G401.6 (cell line): ENCODE data around the gene CCZ1.
A peak's percentile ranks its signal among the peaks of the same experiment; 100 is the strongest.
"Not testable (repeated sequence)": the region's sequence is repeated elsewhere in the genome, so short reads cannot be mapped to it uniquely, and the experiment has no call there.

ENCODE experiments used
- FAIRE-seq: peaks from 2 replicates; lab custom pipeline; 2012; peaks lifted over from hg19 to GRCh38; lab: Jason Lieb, UNC

Gene CCZ1

DNA sequence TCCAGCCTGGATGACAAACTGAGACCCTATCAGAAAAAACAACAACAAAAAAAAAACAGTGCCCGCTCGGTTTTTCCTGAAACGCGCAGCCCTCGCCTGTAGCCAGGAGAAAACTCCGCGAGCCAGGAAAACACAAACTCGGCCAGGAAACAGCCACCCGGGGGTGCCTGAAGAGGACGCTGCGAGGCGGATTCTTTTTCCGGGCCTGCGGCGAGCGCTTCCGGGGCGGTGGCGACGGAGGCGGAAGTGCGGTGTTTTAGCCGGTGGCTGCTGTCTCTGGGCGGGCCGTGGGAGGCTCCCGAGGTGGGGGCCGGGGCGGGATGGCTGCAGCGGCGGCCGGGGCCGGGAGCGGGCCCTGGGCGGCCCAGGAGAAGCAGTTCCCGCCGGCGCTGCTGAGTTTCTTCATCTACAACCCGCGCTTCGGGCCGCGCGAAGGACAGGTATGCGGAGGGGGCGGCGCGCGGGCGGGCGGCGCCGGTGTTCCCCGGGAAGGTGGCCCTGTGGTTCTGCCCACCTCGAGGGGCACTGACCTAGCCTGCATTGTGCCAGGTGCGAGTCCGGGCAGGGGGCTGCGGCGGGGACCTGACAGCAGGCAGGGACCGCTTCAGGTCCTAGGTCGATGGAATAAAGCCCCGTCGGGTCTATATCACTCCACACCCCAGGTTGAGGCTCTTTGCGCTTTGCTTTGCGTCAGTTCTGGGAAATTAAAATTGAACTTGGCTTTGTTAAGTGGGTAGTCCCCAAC, at the start of gene CCZ1:
Gene CCZ1, plus strand, starts transcription at position 254 of the 745 bp plus-strand sequence. Its CDS starts 67 bp downstream, at position 321.
- peak; percentile 39 for FAIRE-seq

DNA sequence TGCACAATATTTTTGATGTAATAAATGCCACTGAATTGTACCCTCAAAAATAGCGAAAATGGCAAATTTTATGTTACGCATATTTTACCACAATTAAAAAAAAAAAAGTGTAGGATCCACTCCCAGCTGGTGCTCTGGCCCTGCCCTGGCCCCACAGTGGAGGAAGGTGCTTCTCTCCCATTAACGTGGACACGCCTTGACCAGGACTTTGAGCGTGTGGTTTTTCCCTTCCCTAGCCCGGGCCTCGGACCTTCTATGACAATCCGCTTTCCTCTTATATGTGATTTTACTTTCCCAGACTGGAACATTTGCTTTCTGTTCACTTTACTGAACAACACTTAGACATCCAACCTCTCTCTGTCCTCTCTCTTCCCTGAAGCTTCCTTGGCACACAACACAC, 47.6 kb upstream of the CCZ1 start:
- no peak for FAIRE-seq

DNA sequence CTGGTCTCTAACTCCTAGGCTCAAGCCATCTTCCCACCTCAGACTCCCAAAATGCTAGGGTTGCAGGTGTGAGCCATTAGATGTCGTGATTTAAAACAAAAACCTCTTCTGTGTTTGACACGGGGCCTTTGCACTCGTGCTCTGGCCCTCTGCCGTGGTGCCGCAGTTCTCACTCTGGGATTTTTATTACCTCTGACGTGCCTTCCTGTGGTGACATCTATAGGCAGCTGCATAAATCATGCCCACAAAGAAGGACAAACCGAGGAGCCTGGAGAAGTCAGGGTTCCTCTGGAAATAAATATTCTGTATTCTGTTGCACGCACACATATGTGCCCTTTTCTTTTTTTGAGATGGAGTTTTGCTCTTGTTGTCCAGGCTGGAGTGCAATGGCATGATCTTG, 43.8 kb upstream of the CCZ1 start:
- FAIRE-seq, result no peak

DNA sequence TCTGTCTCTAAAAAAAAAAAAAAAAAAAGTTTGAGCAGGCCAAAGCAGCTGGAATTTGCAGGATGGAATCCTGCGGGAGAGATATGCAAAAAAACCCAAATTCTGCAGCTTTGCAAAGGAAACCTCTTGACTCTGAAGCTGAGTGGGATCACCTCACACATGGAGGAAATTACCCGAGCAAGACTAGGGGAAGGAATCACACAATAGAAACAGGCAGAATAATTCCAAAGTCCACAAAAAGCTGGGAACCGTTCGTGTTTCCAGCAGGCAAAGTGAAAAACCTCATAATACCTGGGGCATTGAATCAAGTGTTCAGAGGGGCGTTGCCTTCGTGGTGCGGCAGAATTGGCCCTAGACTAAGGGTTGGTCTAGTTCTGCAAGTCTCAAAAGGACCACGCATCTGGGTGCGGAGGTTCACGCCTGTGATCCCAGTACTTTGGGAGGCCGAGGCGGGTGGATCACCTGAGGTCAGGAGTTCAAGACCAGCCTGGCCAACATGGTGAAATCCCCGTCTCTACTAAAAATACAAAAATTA, 41.4 kb upstream of the CCZ1 start:
- FAIRE-seq, result not testable (repeated sequence)

DNA sequence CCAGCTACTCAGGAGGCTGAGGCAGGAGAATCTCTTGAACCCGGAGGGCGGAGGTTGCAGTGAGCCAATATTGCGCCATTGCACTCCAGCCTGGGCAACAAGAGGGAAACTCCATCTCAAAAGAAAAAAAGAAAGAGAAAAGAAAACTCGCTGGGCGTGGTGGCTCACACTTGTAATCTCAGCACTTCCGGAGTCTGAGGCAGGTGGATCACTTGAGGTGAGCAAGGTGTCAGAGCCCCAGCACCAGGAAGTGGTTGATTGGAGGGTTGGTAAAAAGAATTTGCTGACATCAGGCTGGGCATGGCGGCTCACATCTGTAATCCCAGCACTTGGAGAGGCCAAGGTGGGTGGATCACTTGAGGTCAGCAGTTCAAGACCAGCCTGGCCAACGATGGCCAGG, 40.0 kb upstream of the CCZ1 start:
- FAIRE-seq, result not testable (repeated sequence)

DNA sequence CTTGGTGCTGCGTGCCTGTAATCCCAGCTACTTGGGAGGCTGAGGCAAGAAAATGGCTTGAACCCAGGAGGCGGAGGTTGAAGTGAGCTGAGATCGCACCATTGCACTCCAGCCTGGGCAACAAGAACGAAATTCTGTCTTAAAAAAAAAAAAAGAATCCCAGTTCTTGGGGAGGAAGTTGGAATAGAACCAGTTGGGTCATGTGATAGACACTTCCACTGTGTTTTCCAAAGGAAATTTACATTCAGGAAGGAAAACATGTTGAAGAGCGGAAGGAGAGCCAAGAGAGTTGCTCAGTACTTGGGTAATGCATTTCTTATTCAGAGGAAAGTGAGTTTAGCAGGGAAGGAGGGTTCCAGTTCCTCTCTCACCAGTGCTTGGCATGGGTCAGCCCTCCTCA, 37.3 kb upstream of the CCZ1 start:
- not testable (repeated sequence) for FAIRE-seq

DNA sequence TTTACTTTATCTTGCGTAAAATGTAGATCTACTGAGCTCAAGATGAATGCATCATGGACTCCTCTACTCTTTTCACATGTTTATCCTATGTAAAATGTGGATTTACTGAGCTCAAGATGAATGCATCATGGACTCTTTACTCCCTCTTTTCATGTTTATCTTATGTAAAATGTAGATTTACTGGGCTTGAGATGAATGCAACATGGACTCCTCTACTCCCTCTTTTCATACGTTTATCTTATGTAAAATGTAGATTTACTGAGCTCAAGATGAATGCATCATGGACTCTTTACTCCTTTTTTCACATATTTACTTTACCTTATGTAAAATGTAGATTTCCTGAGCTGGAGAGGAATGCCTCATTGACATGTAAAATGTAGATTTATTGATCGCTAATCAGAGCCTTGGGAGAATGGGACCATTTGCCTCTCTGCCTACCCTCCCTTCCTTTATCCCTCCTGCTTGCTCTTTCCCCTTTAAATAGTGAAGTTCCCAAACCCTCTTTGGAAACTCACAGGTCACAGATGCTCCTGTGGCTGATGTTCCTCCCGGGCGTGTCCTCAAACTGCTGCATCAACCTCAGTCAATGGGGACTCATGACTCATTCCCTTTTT, 35.7 kb upstream of the CCZ1 start:
- not testable (repeated sequence) for FAIRE-seq

DNA sequence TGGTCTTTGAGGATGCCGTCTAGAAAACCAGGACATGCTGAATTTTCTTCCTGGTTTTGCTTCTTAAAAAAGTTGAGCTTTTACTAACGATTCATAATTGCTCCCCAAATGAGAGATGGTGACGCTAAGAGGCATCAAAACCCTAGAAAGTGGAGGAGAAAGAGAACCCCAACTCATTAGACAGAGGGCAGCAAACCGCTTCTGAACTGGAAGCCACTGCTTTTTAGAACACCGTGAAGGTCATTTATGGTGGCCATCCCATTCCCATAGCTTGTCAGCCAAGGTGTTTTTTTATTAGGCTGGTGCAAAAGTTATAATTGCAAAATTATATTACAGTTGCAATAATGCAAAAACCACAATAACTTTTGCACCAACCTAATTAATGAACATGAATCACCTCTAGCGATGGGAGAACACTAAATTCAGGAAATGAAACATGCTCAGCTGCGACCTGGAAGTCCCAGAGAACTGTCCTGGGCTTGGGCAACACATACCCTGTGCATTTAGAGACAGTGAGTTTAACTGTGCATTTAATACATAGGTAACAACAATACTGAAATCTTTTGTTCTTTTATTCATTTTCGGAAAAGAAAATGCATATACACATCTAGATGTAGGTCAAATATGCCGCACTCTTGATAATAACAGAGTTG, 33.1 kb upstream of the CCZ1 start:
- FAIRE-seq, result not testable (repeated sequence)

DNA sequence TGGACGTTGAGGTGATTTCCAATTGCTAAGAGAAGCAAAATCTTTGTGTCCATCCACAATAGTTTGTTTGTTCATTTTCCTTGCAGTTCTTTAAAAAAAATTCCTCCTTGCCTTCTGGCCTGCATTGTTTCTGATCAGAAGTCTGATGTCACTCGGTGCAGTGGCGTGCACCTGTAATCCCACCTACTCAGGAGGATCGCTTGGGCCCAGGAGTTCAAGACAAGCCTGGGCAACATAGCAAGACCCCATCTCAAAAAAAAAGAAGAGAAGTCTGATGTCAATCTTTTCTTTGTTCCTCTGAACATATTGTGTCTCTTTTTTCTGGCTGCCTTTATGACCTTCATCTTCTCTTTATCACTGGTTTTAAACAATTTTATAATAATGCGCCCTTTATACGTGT, 31.5 kb upstream of the CCZ1 start:
- FAIRE-seq, result no peak

DNA sequence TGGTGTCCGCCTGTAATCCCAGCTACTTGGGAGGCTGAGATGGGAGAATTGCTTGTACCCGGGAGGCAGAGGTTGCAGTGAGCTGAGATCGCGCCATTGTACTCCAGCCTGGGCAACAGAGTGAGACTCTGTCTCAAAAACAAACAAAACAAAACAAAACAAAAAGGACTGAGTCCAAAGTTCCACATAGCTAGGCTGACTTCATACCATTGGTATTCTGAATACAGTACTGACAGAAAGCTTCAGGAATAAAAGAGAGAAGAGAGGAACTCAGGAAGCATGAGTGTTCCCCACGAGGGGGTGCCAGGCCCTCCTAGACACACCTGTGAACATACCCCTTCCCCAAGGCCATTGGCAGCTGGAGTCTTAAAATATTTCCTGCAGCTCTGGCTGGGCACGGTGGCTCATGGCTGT, 29.6 kb upstream of the CCZ1 start:
- FAIRE-seq, result not testable (repeated sequence)

DNA sequence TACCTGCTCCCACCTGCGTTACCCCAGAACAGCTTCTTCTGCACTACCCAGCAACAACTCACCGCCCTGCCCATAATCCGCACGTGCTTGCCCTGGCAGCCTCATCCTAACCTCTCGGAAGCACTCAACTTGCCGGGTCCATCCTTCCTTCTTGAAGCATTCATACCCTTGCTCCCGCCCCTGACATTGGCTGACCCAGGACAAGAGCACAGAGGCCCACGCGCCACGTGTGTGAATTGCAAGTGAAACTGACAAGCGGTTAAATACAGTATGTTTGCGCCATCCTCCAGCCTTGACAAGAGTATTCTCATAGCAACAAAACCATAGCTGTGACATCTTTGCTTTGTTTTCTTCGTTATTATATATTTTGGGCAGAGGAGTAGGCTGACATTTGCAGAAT, 28.8 kb upstream of the CCZ1 start:
- FAIRE-seq, result no peak

DNA sequence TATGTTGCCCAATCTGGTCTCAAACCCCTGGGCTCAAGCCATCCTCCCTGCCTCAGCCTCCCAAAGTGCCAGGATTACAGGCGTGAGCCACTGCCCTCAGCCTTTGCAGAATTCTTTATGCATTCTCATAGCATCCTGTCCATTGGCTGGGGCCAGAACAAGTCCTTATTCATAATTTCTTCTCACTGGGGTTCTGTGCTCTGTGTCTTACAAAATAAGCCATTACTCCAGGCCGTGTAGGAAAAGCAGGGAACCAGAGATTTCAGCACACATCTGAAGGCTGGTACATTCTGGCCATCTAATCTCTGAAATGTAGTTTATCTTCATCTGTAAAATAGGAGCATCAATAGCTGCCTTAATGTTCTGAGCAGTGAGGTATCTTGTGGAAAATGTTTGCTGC, 28.2 kb upstream of the CCZ1 start:
- FAIRE-seq, result no peak

DNA sequence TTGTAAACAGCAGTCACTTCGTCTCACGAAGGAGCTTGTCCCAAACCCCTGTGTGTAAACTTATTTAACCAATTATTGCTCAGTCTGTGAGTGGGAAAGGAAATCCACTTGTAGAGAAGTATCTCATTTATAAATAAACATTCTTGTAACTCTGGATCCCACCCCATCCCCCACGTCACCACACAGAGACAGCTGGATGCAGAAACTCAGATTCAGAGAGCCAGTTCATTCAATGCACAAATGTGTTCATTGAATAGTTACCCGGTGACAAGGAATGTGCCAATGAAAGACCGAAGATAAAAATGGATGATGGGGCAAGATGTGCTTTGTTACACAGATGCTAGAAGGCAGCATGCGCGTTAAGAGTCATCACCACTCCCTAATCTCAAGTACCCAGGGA, 26.2 kb upstream of the CCZ1 start:
- no peak for FAIRE-seq

DNA sequence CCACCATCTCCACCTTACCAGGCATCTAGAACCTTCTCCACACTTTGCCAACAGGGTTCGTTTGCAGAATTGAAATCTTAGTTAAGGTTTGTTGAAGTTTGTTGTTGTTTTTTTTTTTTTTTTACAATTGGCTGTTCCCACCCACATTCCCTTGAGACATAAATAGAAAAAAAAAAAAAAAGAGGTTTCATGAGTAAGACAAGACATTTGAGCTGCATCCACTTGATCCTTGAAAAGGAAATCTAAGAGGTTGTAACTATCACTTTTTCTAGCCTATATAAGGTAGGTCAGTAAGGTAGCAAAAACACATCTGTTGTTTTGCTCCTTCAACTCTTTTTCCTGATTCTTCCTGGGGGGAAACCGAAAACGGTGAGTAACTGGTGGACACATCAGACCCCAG, 18.9 kb upstream of the CCZ1 start:
- not testable (repeated sequence) for FAIRE-seq

DNA sequence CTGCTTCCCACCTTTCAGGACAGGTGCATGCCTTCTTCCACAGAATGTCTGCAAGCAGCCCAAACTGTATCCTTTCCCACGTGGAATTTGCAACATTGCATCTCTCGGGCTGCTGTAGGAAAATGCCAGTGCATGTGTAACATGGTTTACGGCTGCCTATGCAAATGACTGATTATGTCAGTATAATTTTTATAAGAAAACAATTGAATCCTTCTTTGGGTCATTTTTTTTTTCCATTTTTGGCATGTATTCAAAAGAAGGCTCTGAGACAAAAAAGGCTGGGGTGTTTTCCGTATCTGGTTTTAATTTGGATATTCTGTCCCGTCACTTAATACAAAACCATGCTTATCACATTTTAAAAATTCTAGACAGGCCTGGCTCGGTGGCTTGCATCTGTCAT, 18.4 kb upstream of the CCZ1 start:
- not testable (repeated sequence) for FAIRE-seq

DNA sequence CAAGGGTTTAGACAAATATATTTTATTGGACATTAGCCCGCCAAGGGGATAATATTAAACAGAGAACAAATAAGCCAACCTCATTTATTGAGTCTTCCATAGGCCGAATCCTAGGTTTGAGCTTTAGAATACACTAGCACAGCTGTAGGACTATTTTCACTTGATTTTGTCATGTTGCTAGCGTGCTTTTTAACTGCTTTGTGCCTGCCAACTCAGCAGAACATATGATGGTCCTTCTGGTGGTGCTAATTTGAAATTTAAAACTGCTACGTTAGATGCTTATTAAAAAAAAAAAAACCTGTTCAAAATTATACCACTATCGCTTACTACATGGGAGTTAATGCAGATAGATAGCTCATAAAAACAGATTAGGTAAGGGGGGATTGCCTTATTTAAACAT, 14.1 kb upstream of the CCZ1 start:
- not testable (repeated sequence) for FAIRE-seq

DNA sequence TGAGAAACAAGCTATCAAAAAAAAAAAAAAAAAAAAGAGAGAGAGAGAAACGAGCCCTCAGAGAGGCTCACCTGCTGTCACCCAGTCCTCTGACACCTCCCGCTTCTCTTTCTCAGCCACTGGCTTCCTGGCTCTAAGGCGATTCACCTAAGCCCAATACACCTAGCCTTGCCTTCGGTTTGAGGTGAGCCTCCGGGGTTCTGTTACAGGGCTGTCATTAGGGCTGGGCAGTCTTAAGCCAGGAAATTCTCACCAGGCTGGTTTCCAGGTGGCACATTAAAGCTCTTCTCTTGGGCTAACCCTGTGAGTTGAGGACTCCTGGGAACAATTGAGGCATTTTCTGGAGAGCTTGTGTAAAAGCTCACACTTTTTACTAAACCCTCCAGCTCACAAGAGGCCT, 10.5 kb upstream of the CCZ1 start:
- FAIRE-seq, result not testable (repeated sequence)

DNA sequence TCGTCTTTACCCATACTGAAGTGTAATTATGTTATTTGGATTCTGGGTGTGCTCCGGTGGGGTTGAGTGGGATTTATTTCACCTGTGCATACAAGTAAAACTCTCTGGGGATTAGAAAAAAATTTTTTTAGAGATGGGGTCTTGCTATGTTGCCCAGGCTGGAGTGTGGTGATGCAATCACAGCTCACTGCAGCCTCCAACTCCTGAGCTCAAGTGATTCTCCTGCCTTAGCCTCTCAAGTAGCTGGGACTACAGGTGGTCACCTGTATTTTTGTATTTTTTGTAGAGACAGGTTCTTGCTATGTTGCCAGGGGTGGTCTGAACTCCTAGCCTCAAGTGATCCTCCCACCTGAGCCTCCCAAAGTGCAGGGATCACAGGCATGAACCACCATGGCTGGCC, 8.3 kb upstream of the CCZ1 start:
- FAIRE-seq, result not testable (repeated sequence)

DNA sequence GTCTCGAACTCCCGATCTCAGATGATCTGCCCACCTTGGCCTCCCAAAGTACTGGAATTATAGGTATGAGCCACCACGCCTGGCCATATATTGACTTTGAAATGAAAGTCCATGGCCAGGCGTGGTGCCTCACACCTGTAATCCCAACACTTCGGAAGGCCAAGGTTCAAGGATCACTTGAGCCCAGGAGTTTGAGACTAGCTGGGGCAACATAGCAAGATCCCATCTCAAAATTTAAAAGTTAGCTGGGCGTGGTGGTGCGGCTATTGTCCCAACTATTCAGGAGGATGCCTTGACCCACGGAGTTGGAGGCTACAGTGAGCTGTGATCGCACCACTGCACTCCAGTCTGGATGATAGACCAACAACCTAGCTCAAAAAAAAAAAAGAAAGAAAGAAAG, 6.0 kb upstream of the CCZ1 start:
- FAIRE-seq, result no peak

DNA sequence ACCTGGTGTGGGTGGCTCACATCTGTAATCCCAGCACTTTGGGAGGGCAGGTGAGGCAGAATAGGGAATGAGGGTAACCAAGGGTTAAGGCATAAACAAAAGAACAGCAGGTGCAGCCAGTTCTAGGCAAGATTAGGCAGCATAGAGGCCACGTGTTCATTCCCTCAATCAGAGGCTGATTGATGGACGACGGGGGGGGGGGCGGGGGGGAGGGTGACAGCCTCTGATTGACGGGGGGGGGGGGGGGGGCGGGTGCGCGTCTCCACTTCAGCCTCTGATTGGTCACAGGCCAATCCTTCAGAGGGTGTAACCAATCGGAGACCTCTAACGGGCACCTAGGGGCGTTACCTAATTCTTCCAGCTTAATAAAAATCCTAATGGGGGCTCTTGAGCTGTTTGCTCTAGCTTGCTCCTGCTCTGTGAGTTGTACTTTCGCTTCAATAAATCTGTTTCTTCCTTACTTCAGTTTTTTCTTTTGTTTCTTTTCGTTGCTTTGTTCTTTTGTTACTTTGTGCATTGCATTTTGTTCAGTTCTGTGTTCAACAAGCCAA, 1.1 kb upstream of the CCZ1 start:
- FAIRE-seq, result not testable (repeated sequence)

DNA sequence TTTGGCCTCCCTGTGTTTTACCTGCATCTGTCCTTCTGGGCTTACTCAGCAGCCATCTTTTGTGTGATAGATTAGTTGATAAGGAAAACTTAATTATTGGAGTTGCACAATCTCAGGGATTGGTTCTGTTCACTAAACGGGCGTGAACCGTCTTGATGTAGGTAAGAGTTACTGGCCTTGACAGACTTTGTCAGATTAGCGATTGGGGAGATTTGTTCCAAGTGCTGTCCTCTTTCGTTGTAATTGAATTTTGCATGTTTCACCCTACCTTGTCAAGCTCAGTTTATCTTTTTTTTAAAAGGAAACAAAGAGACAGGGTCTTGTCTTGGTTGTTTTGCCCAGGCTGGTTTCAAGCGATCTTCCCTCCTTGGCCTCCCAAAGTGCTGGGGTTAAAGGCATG, 4.5 kb downstream of the CCZ1 start:
- FAIRE-seq, result not testable (repeated sequence)

DNA sequence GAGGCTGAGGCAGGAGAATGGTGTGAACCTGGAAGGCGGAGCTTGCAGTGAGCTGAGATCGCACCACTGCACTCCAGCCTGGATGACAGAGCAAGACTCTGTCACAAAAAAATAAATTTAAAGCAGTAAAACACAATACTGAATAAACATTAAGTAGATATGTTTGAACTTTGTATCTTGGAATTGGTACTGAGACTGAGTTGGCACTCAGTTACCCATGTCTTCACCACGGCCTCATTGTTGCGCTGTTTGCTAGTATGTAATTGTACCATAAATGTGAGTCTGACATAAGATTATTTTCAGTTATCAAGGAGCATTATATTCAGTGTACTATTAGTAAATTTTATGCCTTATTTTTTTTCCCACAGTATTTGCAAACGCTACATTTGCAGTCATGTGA, 6.2 kb downstream of the CCZ1 start:
- not testable (repeated sequence) for FAIRE-seq

DNA sequence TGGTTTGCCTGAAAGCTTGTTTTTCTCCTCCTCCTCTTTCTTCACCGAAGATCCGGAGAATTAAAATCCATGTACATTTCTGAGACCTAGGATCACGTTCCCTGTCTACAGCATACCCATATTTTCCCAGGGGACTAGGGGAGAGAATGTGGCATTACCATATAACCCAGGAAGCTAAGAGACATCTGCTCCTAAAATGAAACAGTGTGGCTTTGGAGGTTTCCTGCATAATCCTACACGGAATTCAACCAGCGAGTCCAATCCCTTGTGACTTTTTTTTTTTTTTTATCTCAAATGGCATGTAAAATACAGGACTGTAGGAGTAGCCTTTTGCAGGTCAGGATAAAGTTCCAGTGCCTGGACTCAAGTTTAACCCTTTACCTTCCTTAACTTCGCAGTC, 10.3 kb downstream of the CCZ1 start:
- not testable (repeated sequence) for FAIRE-seq
